ENCODE data around the gene RBM47. TPM values are rescaled to one million over a fixed set of nuclear protein-coding genes. Genes with fewer than 3 reads are reported as not detected.
"Not testable (repeated sequence)": the region's sequence is repeated elsewhere in the genome, so short reads cannot be mapped to it uniquely, and the experiment has no call there.

Gene RBM47
- total RNA-seq, 1 donor from 2014 or later = 61.1 TPM

- intact Hi-C loops (cut with DNase I) = no loop called here
- Histone ChIP-seq H3K4me3 (no peak overlapping the region), H3K27me3 (no peaks in the 10 kb centered on the region), H3K36me3 (no peaks in the 10 kb centered on the region), H3K27ac (no peak overlapping the region), H3K9me3 (no peaks in the 10 kb centered on the region), H3K4me1 (no peaks in the 10 kb centered on the region)
- TF ChIP-seq, protein P1, sequence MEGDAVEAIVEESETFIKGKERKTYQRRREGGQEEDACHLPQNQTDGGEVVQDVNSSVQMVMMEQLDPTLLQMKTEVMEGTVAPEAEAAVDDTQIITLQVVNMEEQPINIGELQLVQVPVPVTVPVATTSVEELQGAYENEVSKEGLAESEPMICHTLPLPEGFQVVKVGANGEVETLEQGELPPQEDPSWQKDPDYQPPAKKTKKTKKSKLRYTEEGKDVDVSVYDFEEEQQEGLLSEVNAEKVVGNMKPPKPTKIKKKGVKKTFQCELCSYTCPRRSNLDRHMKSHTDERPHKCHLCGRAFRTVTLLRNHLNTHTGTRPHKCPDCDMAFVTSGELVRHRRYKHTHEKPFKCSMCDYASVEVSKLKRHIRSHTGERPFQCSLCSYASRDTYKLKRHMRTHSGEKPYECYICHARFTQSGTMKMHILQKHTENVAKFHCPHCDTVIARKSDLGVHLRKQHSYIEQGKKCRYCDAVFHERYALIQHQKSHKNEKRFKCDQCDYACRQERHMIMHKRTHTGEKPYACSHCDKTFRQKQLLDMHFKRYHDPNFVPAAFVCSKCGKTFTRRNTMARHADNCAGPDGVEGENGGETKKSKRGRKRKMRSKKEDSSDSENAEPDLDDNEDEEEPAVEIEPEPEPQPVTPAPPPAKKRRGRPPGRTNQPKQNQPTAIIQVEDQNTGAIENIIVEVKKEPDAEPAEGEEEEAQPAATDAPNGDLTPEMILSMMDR (IDR thresholded peaks at IDR 0.05) = no peak
- no peak for TF ChIP-seq POLR2AphosphoS5 (IDR thresholded peaks at IDR 0.05; ENCODE audit: insufficient read depth in 1 of 2, low read depth in 1 of 2)
- TF ChIP-seq POLR2A (IDR thresholded peaks at IDR 0.05) = no peak
- DNase-seq (ENCODE audit: extremely low spot score in 2 of 2) = no peak
Measured at GRCh38 chr4:40632080-40632479, 2.4 kb upstream of the RBM47 start.

- no peaks in the 10 kb centered on the region for H3K4me1 ChIP-seq
- intact Hi-C loops (cut with DNase I) = no loop called here
- no peaks in the 10 kb centered on the region for H3K36me3 ChIP-seq
- H3K9me3 ChIP-seq = no peaks in the 10 kb centered on the region
- DNase-seq (ENCODE audit: extremely low spot score in 2 of 2) = no peak
- H3K27ac ChIP-seq = peak overlapping the region; percentile 82
- no peaks in the 10 kb centered on the region for H3K27me3 ChIP-seq
- TF ChIP-seq POLR2AphosphoS5 (IDR thresholded peaks at IDR 0.05; ENCODE audit: insufficient read depth in 1 of 2, low read depth in 1 of 2) = peak in 1 of 2 donors; percentile 15
- TF ChIP-seq, protein P1 (IDR thresholded peaks at IDR 0.05) = no peak
- no peak for TF ChIP-seq POLR2A (IDR thresholded peaks at IDR 0.05)
- H3K4me3 ChIP-seq = peak overlapping the region; percentile 52 to 62
Measured at GRCh38 chr4:40630335-40631021, 814 bp upstream of the RBM47 start.

- H3K36me3 ChIP-seq = no peaks in the 10 kb centered on the region
- H3K4me1 ChIP-seq = no peaks in the 10 kb centered on the region
- no peak for DNase-seq (ENCODE audit: extremely low spot score in 2 of 2)
- peak in 1 of 2 donors; percentile 16 for TF ChIP-seq POLR2AphosphoS5 (IDR thresholded peaks at IDR 0.05; ENCODE audit: insufficient read depth in 1 of 2, low read depth in 1 of 2)
- TF ChIP-seq, protein P1 (IDR thresholded peaks at IDR 0.05) = no peak
- no peak for TF ChIP-seq POLR2A (IDR thresholded peaks at IDR 0.05)
- no peaks in the 10 kb centered on the region for H3K9me3 ChIP-seq
- H3K27me3 ChIP-seq = no peaks in the 10 kb centered on the region
- peak overlapping the region; percentile 52 to 62 for H3K4me3 ChIP-seq
- H3K27ac ChIP-seq = peak overlapping the region; percentile 82
- intact Hi-C loops (cut with DNase I) = no loop called here
Measured at GRCh38 chr4:40628888-40629287, 776 bp downstream of the RBM47 start.

- peak overlapping the region; percentile 52 to 62 for H3K4me3 ChIP-seq
- H3K4me1 ChIP-seq; DNase-seq (ENCODE audit: extremely low spot score in 2 of 2); H3K36me3 ChIP-seq; intact Hi-C loops (cut with DNase I); H3K27ac ChIP-seq; H3K9me3 ChIP-seq; H3K27me3 ChIP-seq: not testable (repeated sequence)
Measured at GRCh38 chr4:40628407-40628806, 1.3 kb downstream of the RBM47 start.

DNA sequence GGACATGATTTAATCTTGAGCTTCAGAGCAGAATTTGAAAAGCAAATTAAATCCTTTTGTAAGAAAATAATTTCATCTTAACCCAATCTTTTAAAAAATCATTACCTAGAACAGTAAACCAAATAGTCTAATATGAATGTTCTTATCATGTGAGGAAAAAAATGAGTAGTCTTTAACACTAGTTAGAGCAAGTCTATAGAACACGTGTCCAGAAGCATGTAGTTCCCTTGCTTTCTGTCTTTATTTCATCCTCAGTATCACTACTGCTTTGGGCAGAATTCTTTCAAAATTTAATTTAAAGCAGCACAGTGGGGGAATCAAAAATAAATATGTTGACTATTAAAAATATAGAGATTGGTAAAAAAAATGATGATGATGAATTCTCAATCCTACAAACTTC lies 2.1 kb downstream of the RBM47 start:
- peaks cover 4% of the 10 kb centered on the region for H3K4me1 ChIP-seq
- peak overlapping the region in 1 of 2 donors; percentile 62 for H3K4me3 ChIP-seq
- no peaks in the 10 kb centered on the region for H3K36me3 ChIP-seq
- H3K9me3 ChIP-seq = no peaks in the 10 kb centered on the region
- intact Hi-C loops (cut with DNase I) = no loop called here
- no peak overlapping the region for H3K27ac ChIP-seq
- H3K27me3 ChIP-seq = no peaks in the 10 kb centered on the region
- no peak for TF ChIP-seq POLR2AphosphoS5 (IDR thresholded peaks at IDR 0.05; ENCODE audit: insufficient read depth in 1 of 2, low read depth in 1 of 2)
- no peak for DNase-seq (ENCODE audit: extremely low spot score in 2 of 2)

GRCh38 chr4:40626183-40626990 lies 3.3 kb downstream of the RBM47 start:
- DNase-seq (ENCODE audit: extremely low spot score in 2 of 2) = no peak
- peak overlapping the region; percentile 20 to 22 for H3K4me3 ChIP-seq
- peaks cover 12% of the 10 kb centered on the region for H3K4me1 ChIP-seq
- H3K27me3 ChIP-seq = no peaks in the 10 kb centered on the region
- intact Hi-C loops (cut with DNase I) = no loop called here
- no peaks in the 10 kb centered on the region for H3K36me3 ChIP-seq
- TF ChIP-seq, protein P1 (IDR thresholded peaks at IDR 0.05) = no peak
- TF ChIP-seq POLR2A (IDR thresholded peaks at IDR 0.05) (no peak), POLR2AphosphoS5 (IDR thresholded peaks at IDR 0.05; ENCODE audit: insufficient read depth in 1 of 2, low read depth in 1 of 2) (no peak)
- H3K27ac ChIP-seq = no peak overlapping the region
- no peaks in the 10 kb centered on the region for H3K9me3 ChIP-seq

All from vagina (tissue), 2 donors.